Peyer's patch (tissue), 4 donors: ENCODE data around the gene BEND7.

Experiments
- POLR2A ChIP-seq, 2 donors: fragments of 450-650 bp; IDR thresholded peaks; one replicate each; pipeline ENCODE4 v1.5.1; 2017; ENCODE audit warnings: antibody characterized with exemption in 2 of 2, mild to moderate bottlenecking in 2 of 2, moderate library complexity in 2 of 2
- TF ChIP-seq, protein P1 (sequence below), 6 experiments: fragments of 450-650 bp in 4 of 6; fragments of 200-600 bp in 2 of 6; sonication (generic) in 1 of 6; IDR thresholded peaks; one replicate each; pipeline ENCODE4 v1.5.1; 2017 to 2019; ENCODE audit warnings: antibody characterized with exemption in 6 of 6, mild to moderate bottlenecking in 3 of 6, moderate library complexity in 1 of 6

GRCh38 chr10:13404305-13404759 lies 124.5 kb downstream of the BEND7 start:
- no peak for TF ChIP-seq POLR2A (IDR thresholded peaks at IDR 0.05)
- TF ChIP-seq, protein P1, sequence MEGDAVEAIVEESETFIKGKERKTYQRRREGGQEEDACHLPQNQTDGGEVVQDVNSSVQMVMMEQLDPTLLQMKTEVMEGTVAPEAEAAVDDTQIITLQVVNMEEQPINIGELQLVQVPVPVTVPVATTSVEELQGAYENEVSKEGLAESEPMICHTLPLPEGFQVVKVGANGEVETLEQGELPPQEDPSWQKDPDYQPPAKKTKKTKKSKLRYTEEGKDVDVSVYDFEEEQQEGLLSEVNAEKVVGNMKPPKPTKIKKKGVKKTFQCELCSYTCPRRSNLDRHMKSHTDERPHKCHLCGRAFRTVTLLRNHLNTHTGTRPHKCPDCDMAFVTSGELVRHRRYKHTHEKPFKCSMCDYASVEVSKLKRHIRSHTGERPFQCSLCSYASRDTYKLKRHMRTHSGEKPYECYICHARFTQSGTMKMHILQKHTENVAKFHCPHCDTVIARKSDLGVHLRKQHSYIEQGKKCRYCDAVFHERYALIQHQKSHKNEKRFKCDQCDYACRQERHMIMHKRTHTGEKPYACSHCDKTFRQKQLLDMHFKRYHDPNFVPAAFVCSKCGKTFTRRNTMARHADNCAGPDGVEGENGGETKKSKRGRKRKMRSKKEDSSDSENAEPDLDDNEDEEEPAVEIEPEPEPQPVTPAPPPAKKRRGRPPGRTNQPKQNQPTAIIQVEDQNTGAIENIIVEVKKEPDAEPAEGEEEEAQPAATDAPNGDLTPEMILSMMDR (IDR thresholded peaks at IDR 0.05), result no peak
